ENCODE results near the gene DAZAP1. TPM values are rescaled to one million over a fixed set of nuclear protein-coding genes. Genes with fewer than 3 reads are reported as not detected.

Gene DAZAP1
- total and polyA plus RNA-seq, 2 of the 4 experiments (the other 2 are of a cell fraction), result 22.0 to 62.8 TPM

- no peak overlapping the region for H2AK5ac ChIP-seq (ENCODE audit: low read depth, low read length)
- peaks cover 5% of the 10 kb centered on the region for H3K4me1 ChIP-seq (ENCODE audit: control insufficient read depth, insufficient read depth, low read length)
- no peak for ATAC-seq (ENCODE audit: low read depth)
- ChIA-PET POLR2A (ENCODE audit: unreplicated experiment) (no interaction called here), CTCF (no interaction called here)
- H4K5ac ChIP-seq (ENCODE audit: low read depth, low read length), result no peak overlapping the region
- H3K56ac ChIP-seq (ENCODE audit: extremely low read depth, insufficient read depth, low read length), result no peak overlapping the region
- no peak overlapping the region for H3K4me2 ChIP-seq (ENCODE audit: low read depth, low read length)
- H2BK20ac ChIP-seq (ENCODE audit: low read depth, low read length), result no peak overlapping the region
- dilution Hi-C loops (cut with HindIII; ENCODE audit: low sequenced_read_pairs, unreplicated experiment), result no loop called here
- no peaks in the 10 kb centered on the region for H3K27me3 ChIP-seq (ENCODE audit: control insufficient read depth, insufficient read depth, low read length)
- DNase-seq, result no peak
- peaks cover 27% of the 10 kb centered on the region for H3K36me3 ChIP-seq (ENCODE audit: control insufficient read depth, insufficient read depth, low read length)
- intact Hi-C loops (cut with micrococcal nuclease), result loop anchor here (2.0 kb wide), 1 partner anchor 93 kb away; the partner anchor contains the start of gene EFNA2
- in situ Hi-C loops (cut with MboI; ENCODE audit: low sequenced_read_pairs), result no loop called here
- peaks cover 3% of the 10 kb centered on the region; the same call in 1 of the 2 replicates for H3K9me1 ChIP-seq (ENCODE audit: insufficient read depth, low read length)
- no peak overlapping the region for H2BK120ac ChIP-seq (ENCODE audit: low read depth, low read length)
- H3K23ac ChIP-seq (ENCODE audit: low read depth, low read length), result no peak overlapping the region
- BruUV-seq (replicated peaks), result no TSS peak
- WGBS, 2 experiments (ENCODE audit: extremely low coverage in 2 of 2, insufficient read length in 1 of 2), result 89% methylated on average over 22 of the region's 33 CpGs; no CpG with 5 or more reads in 1 of the 2 experiments
- H4K8ac ChIP-seq (ENCODE audit: low read depth in 2 of 2, low read length in 2 of 2), result no peak overlapping the region
- no peak overlapping the region for H2BK5ac ChIP-seq (ENCODE audit: low read depth, low read length, poor library complexity, severe bottlenecking)
- no peak overlapping the region for H2BK15ac ChIP-seq (ENCODE audit: low read depth, low read length)
- H4K91ac ChIP-seq (ENCODE audit: insufficient read depth, low read depth, low read length), result no peak overlapping the region
- H3K79me1 ChIP-seq (ENCODE audit: low read depth in 1 of 2, low read length in 2 of 2), result peaks cover 0 to 14% of the 10 kb centered on the region in 2 experiments; a peak in 2 of 4 replicates
- no peak overlapping the region for H2AK9ac ChIP-seq (replicated peaks; ENCODE audit: low read depth, low read length, poor library complexity)
- H2AFZ ChIP-seq (replicated peaks; ENCODE audit: low read length, poor library complexity), result no peak overlapping the region
- no peak overlapping the region for H3K27ac ChIP-seq (ENCODE audit: insufficient read depth, low read length)
- no peak overlapping the region for H3K9ac ChIP-seq (ENCODE audit: low read depth, low read length)
- H3K9me3 ChIP-seq (ENCODE audit: control insufficient read depth, insufficient read depth, low read length), result no peaks in the 10 kb centered on the region
- no peak overlapping the region for H3K18ac ChIP-seq (ENCODE audit: low read depth, low read length)
- H4K20me1 ChIP-seq (ENCODE audit: insufficient read depth, low read length), result peaks cover 9% of the 10 kb centered on the region; the same call in 1 of the 2 replicates
- H3K4me3 ChIP-seq (ENCODE audit: insufficient read depth, low read depth, low read length), result no peak overlapping the region
- H3K4ac ChIP-seq (ENCODE audit: low read depth, low read length), result no peak overlapping the region
- H3K14ac ChIP-seq (replicated peaks; ENCODE audit: low read depth, low read length), result no peak overlapping the region
- TF ChIP-seq SMC3 (IDR thresholded peaks at IDR 0.05; ENCODE audit: low read depth, low read length), result no peak
- TF ChIP-seq CHD1 (IDR thresholded peaks at IDR 0.05; ENCODE audit: low read depth, low read length), result no peak
- no peak for TF ChIP-seq ELK1 (IDR thresholded peaks at IDR 0.05; ENCODE audit: borderline replicate concordance, low read depth, low read length)
- no peak for TF ChIP-seq RAD21 (IDR thresholded peaks at IDR 0.05; ENCODE audit: low read length)
- no peak for TF ChIP-seq POLR2A (IDR thresholded peaks at IDR 0.05; ENCODE audit: low read depth, low read length)
- no peak for TF ChIP-seq MXI1 (IDR thresholded peaks at IDR 0.05; ENCODE audit: borderline replicate concordance, low read depth, low read length)
- no peak for TF ChIP-seq USF2 (IDR thresholded peaks at IDR 0.05; ENCODE audit: low read depth, low read length)
- TF ChIP-seq FOS (IDR thresholded peaks at IDR 0.05; ENCODE audit: low read depth, low read length), result no peak
- TF ChIP-seq NFE2L2 (IDR thresholded peaks at IDR 0.05; ENCODE audit: low read depth, low read length), result no peak
- TF ChIP-seq CEBPB (IDR thresholded peaks at IDR 0.05; ENCODE audit: low read depth, low read length), result no peak
- no peak for TF ChIP-seq MAZ (IDR thresholded peaks at IDR 0.05; ENCODE audit: borderline replicate concordance, low read depth, low read length)
- no peak for TF ChIP-seq CTCF (conservative IDR thresholded peaks at IDR 0.05; ENCODE audit: low read depth, low read length)
- TF ChIP-seq MAFK (IDR thresholded peaks at IDR 0.05; ENCODE audit: low read depth, low read length), result no peak
- no peak for TF ChIP-seq RFX5 (IDR thresholded peaks at IDR 0.05; ENCODE audit: low read depth, low read length)
- TF ChIP-seq BHLHE40 (IDR thresholded peaks at IDR 0.05; ENCODE audit: low read depth, low read length), result no peak
These were observed 29.2 kb upstream of the DAZAP1 start for GRCh38 chr19:1377965-1378785.
